Ovary (tissue), 3 donors: ENCODE results near the gene TPK1.

Experiments
- CTCF ChIP-seq, 3 donors: fragments of 450-650 bp in 2 of 3; fragments of 200-600 bp in 1 of 3; IDR thresholded peaks; one replicate each; pipeline versions ENCODE4 v1.5.1 to v1.8.0; 2016 to 2022; ENCODE audit warnings: antibody characterized with exemption in 3 of 3, mild to moderate bottlenecking in 1 of 3
- EP300 ChIP-seq: sonication (generic); formaldehyde crosslinking; IDR thresholded peaks from one replicate; pipeline ENCODE4 v1.6.1; 2017; ENCODE audit warnings: antibody characterized with exemption
- POLR2A ChIP-seq: fragments of 450-650 bp; IDR thresholded peaks from one replicate; pipeline ENCODE4 v1.6.1; 2017; ENCODE audit warnings: antibody characterized with exemption, mild to moderate bottlenecking, moderate library complexity
- donor health status: DM: no; HTN: no; CAD: no.

- TF ChIP-seq CTCF (IDR thresholded peaks at IDR 0.05) (no peak), EP300 (no peak), POLR2A (no peak)
These were observed 161.3 kb downstream of the TPK1 start for GRCh38 chr7:144674550-144674949.
